ENCODE data around the gene SNX8. TPM values are rescaled to one million over a fixed set of nuclear protein-coding genes. Genes with fewer than 3 reads are reported as not detected.
A peak's percentile ranks its signal among the peaks of the same experiment; 100 is the strongest.

Gene SNX8
- total and polyA plus RNA-seq, 2 donors (not counting 1 experiment from before 2014, with no cell fraction given) = 64.4 to 126 TPM

DNA sequence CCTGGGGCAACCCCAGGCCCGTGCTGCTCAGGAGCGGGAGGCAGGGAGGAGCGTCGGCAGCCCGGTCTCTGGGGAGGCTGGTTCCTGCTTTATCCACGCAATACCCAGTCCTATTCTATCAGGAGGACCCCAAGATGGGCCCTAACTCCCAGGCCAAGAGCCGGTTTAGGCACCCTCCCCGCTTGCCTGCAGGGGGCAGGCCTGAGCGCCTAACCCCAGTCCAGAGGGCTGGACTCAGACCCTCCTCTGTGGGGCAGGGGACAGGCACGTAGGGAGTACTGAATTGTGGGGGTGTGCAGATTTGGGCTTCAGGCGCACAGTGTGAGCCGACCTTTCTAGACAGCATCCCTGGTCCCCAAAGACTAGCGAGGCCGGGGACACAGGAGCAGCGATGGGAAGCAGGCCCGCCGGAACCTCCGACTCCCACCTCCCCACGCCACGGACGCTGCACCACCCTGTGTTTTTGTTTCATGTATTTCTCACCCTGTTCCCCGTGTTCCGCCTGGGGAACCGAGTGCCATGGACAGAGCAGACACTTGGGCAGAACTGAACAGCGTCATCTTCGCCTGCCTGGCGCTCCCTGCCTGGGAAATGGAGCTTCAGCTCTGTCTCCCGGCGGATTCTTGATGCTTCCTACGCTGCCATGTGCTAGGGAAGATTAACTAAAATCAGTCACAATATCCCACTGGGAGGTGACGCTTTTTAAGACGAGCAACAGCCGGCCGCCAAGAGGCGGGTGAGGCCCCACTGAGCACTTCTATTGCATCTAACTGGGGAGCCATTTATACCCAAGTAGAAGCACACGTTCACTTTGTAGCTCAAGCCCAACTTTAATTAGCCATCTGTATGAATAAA, 66.9 kb downstream of the SNX8 start:
- intact Hi-C loops (cut with micrococcal nuclease) = loop anchor here (1.0 kb wide), 1 partner anchor 101 kb away; no protein-coding TSS in a partner anchor
- Histone ChIP-seq H3K4me2 (replicated peaks; ENCODE audit: low read depth, low read length, poor library complexity, severe bottlenecking) (no peak overlapping the region), H3K36me3 (replicated peaks in 1 of 2; ENCODE audit: control extremely low read depth in 1 of 2, control insufficient read depth in 1 of 2, extremely low read depth in 1 of 2, insufficient read depth in 2 of 2, low read length in 1 of 2) (peaks cover 0 to 3% of the 10 kb centered on the region in 2 experiments), H3K79me2 (ENCODE audit: control insufficient read depth, insufficient read depth, low read length) (peaks cover 20% of the 10 kb centered on the region), H3K27me3 (replicated peaks in 1 of 4; ENCODE audit: control extremely low read depth in 1 of 4, control insufficient read depth in 3 of 4, insufficient read depth in 4 of 4, low read length in 3 of 4) (no peaks in the 10 kb centered on the region), H3K27ac (ENCODE audit: low read length in 2 of 2) (no peak overlapping the region), H4K20me1 (ENCODE audit: control insufficient read depth, insufficient read depth, low read length, poor library complexity, severe bottlenecking) (no peaks in the 10 kb centered on the region), H3K4me3 (ENCODE audit: control extremely low read depth in 1 of 5, extremely low read depth in 1 of 5, insufficient read depth in 1 of 5, low read depth in 2 of 5, low read length in 4 of 5) (no peak overlapping the region), H2AFZ (ENCODE audit: insufficient read depth, low read depth, low read length, poor library complexity, severe bottlenecking) (no peak overlapping the region), H3K9ac (ENCODE audit: low read length) (no peak overlapping the region), H3K4me1 (ENCODE audit: control insufficient read depth in 2 of 2, insufficient read depth in 2 of 2, low read length in 2 of 2) (peaks cover 30 to 60% of the 10 kb centered on the region in 2 donors), H3K9me3 (ENCODE audit: control extremely low read depth in 1 of 3, control insufficient read depth in 2 of 3, insufficient read depth in 1 of 3, low read length in 2 of 3) (peaks cover 0 to 4% (median 0%) of the 10 kb centered on the region in 3 donors)
- ATAC-seq (ENCODE audit: low read depth) (no peak), DNase-seq (peak; percentile 58)
- Mint-ChIP-seq H3K9me3 (ENCODE audit: insufficient read depth) (no peaks in the 10 kb centered on the region), H3K4me3 (no peak overlapping the region), H3K27me3 (no peaks in the 10 kb centered on the region), H3K27ac (peak overlapping the region; percentile 53), H3K4me1 (peaks cover 50% of the 10 kb centered on the region)
- TF ChIP-seq, protein P1, sequence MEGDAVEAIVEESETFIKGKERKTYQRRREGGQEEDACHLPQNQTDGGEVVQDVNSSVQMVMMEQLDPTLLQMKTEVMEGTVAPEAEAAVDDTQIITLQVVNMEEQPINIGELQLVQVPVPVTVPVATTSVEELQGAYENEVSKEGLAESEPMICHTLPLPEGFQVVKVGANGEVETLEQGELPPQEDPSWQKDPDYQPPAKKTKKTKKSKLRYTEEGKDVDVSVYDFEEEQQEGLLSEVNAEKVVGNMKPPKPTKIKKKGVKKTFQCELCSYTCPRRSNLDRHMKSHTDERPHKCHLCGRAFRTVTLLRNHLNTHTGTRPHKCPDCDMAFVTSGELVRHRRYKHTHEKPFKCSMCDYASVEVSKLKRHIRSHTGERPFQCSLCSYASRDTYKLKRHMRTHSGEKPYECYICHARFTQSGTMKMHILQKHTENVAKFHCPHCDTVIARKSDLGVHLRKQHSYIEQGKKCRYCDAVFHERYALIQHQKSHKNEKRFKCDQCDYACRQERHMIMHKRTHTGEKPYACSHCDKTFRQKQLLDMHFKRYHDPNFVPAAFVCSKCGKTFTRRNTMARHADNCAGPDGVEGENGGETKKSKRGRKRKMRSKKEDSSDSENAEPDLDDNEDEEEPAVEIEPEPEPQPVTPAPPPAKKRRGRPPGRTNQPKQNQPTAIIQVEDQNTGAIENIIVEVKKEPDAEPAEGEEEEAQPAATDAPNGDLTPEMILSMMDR (IDR thresholded peaks at IDR 0.05) = peak; percentile 73
- TF ChIP-seq EZH2 (IDR thresholded peaks at IDR 0.05; ENCODE audit: borderline replicate concordance, insufficient read depth, low read depth, low read length, poor library complexity, severe bottlenecking) = no peak
- WGBS (ENCODE audit: insufficient coverage) = 95% methylated on average over 20 of the region's 36 CpGs
- ChIA-PET CTCF (interaction anchor here (0.7 to 3.0 kb wide), 6 partner anchors 12 to 101 kb away, joined by 3 to 36 read pairs (median 4); no protein-coding TSS in a partner anchor), POLR2A (interaction anchor here (1.1 kb wide), 1 partner anchor 10 kb away, joined by 5 read pairs; no protein-coding TSS in a partner anchor)

All from B cell (primary cell).